ENCODE data around the gene TEC. TPM values are rescaled to one million over a fixed set of nuclear protein-coding genes. Genes with fewer than 3 reads are reported as not detected.

The TEC gene
- total and polyA plus RNA-seq, 9 of the 15 experiments (the other 6 are each of a cell fraction or from before 2014, with no cell fraction given) = 5.3 to 14.7 (median 8.8) TPM

GRCh38 chr4:48212165-48212564, 57.5 kb downstream of the TEC start (continued):
- no peak for TF ChIP-seq TCF7L2 (IDR thresholded peaks at IDR 0.05; ENCODE audit: low read depth, low read length)
- TF ChIP-seq CSDE1 (IDR thresholded peaks at IDR 0.05) = no peak
- no peak for TF ChIP-seq ZNF785 (CRISPR knock-in tag; IDR thresholded peaks at IDR 0.05)
- no peak for TF ChIP-seq C11orf30 (IDR thresholded peaks at IDR 0.05; ENCODE audit: low read depth)
- TF ChIP-seq HCFC1 (IDR thresholded peaks at IDR 0.05; ENCODE audit: low read depth, low read length) = no peak
- TF ChIP-seq PCBP1 (IDR thresholded peaks at IDR 0.05; ENCODE audit: low read depth, low read length, poor library complexity, severe bottlenecking) = no peak
- no peak for TF ChIP-seq ZNF764 (CRISPR knock-in tag; IDR thresholded peaks at IDR 0.05; ENCODE audit: low read depth)
- TF ChIP-seq HDAC8 (tag; IDR thresholded peaks at IDR 0.05) = no peak
- peak; percentile 66 for TF ChIP-seq SMARCE1 (IDR thresholded peaks at IDR 0.05)
- TF ChIP-seq ZNF274 (IDR thresholded peaks at IDR 0.05; ENCODE audit: borderline replicate concordance, low read depth, low read length) = no peak
- TF ChIP-seq MED1 (CRISPR knock-in tag; IDR thresholded peaks at IDR 0.05; ENCODE audit: borderline replicate concordance) = no peak
- TF ChIP-seq PRDM10 (IDR thresholded peaks at IDR 0.05; ENCODE audit: partially characterized antibody) = peak; percentile 87
- TF ChIP-seq ERF (CRISPR knock-in tag; IDR thresholded peaks at IDR 0.05) = no peak
- no peak for TF ChIP-seq TRIM25 (IDR thresholded peaks at IDR 0.05; ENCODE audit: borderline replicate concordance)
- TF ChIP-seq SNAPC5 (CRISPR knock-in tag; IDR thresholded peaks at IDR 0.05) = no peak
- TF ChIP-seq ZNF512 (tag; IDR thresholded peaks at IDR 0.05) = no peak
- TF ChIP-seq ZNF740 (CRISPR knock-in tag; IDR thresholded peaks at IDR 0.05) = no peak
- TF ChIP-seq ZNF740 (tag; IDR thresholded peaks at IDR 0.05) = no peak
- no peak for TF ChIP-seq XRCC5 (IDR thresholded peaks at IDR 0.05; ENCODE audit: low read depth, low read length)
- no peak for TF ChIP-seq PRMT5 (CRISPR knock-in tag; IDR thresholded peaks at IDR 0.05)
- no peak for TF ChIP-seq ZNF408 (CRISPR knock-in tag; IDR thresholded peaks at IDR 0.05; ENCODE audit: low read depth)
- TF ChIP-seq CBX8 (IDR thresholded peaks at IDR 0.05; ENCODE audit: borderline replicate concordance, extremely low read depth, low read depth, low read length, poor library complexity, severe bottlenecking) = no peak

Data from K562 (cell line).